Skeletal muscle satellite cell (primary cell): Measurements from ENCODE around the gene PRKCB.

ENCODE experiments used
- H3K27me3 ChIP-seq: 2 replicates; pipeline ENCODE4 v1.7.0; 2013; ENCODE audit warnings: low read length; ENCODE audit not compliant: control insufficient read depth, insufficient read depth
- H3K36me3 ChIP-seq: 2 replicates; pipeline ENCODE4 v1.7.0; 2013; ENCODE audit warnings: mild to moderate bottlenecking, control low read depth, low read length; ENCODE audit not compliant: insufficient read depth
- H3K4me1 ChIP-seq: 2 replicates; pipeline ENCODE4 v1.7.0; 2013; ENCODE audit warnings: low read length; ENCODE audit not compliant: control insufficient read depth, insufficient read depth
- H3K4me2 ChIP-seq: 2 replicates; pipeline ENCODE4 v1.7.0; 2013; ENCODE audit warnings: mild to moderate bottlenecking, low read length
- H3K4me3 ChIP-seq: 2 replicates; pipeline ENCODE4 v1.7.0; 2013; ENCODE audit warnings: low read length
- H3K9ac ChIP-seq: 2 replicates; pipeline ENCODE4 v1.7.0; 2013; ENCODE audit warnings: mild to moderate bottlenecking, low read depth, low read length, moderate library complexity
- H3K9me3 ChIP-seq: replicated peaks from 2 replicates; pipeline ENCODE4 v1.7.0; 2013; ENCODE audit warnings: mild to moderate bottlenecking, control low read depth, low read length

The PRKCB gene

GRCh38 chr16:23837553-23838308, 1.9 kb downstream of the PRKCB start:
- Histone ChIP-seq H3K27me3 (peaks cover 40% of the 10 kb centered on the region), H3K4me3 (no peak overlapping the region), H3K4me2 (no peak overlapping the region), H3K4me1 (no peaks in the 10 kb centered on the region), H3K36me3 (no peaks in the 10 kb centered on the region), H3K9me3 (no peaks in the 10 kb centered on the region), H3K9ac (no peak overlapping the region)

- no peaks in the 10 kb centered on the region for H3K9me3 ChIP-seq
- no peaks in the 10 kb centered on the region for H3K4me1 ChIP-seq
- no peak overlapping the region for H3K4me3 ChIP-seq
- no peak overlapping the region for H3K9ac ChIP-seq
- no peaks in the 10 kb centered on the region for H3K36me3 ChIP-seq
- no peak overlapping the region for H3K4me2 ChIP-seq
- peaks cover 40% of the 10 kb centered on the region for H3K27me3 ChIP-seq
Measured at GRCh38 chr16:23838485-23839142, 2.8 kb downstream of the PRKCB start.

GRCh38 chr16:23840310-23840709, 4.5 kb downstream of the PRKCB start:
- no peaks in the 10 kb centered on the region for H3K9me3 ChIP-seq
- H3K36me3 ChIP-seq = no peaks in the 10 kb centered on the region
- H3K4me1 ChIP-seq = no peaks in the 10 kb centered on the region
- H3K27me3 ChIP-seq = peaks cover 29% of the 10 kb centered on the region
- no peak overlapping the region for H3K4me2 ChIP-seq
- H3K9ac ChIP-seq = no peak overlapping the region
- no peak overlapping the region for H3K4me3 ChIP-seq

- Histone ChIP-seq H3K9ac (no peak overlapping the region), H3K9me3 (no peaks in the 10 kb centered on the region), H3K36me3 (no peaks in the 10 kb centered on the region), H3K4me3 (no peak overlapping the region), H3K27me3 (peaks cover 16% of the 10 kb centered on the region), H3K4me1 (no peaks in the 10 kb centered on the region), H3K4me2 (no peak overlapping the region)
Measured at GRCh38 chr16:23842137-23842600, 6.4 kb downstream of the PRKCB start.

GRCh38 chr16:23843143-23843542, 7.4 kb downstream of the PRKCB start:
- Histone ChIP-seq H3K4me3 (no peak overlapping the region), H3K9me3 (no peaks in the 10 kb centered on the region), H3K9ac (no peak overlapping the region), H3K27me3 (peaks cover 6% of the 10 kb centered on the region), H3K36me3 (no peaks in the 10 kb centered on the region), H3K4me2 (no peak overlapping the region), H3K4me1 (no peaks in the 10 kb centered on the region)

- Histone ChIP-seq H3K4me2 (no peak overlapping the region), H3K9me3 (no peaks in the 10 kb centered on the region), H3K27me3 (no peaks in the 10 kb centered on the region), H3K4me3 (no peak overlapping the region), H3K9ac (no peak overlapping the region), H3K4me1 (no peaks in the 10 kb centered on the region), H3K36me3 (no peaks in the 10 kb centered on the region)
Measured at GRCh38 chr16:23847251-23847650, 11.5 kb downstream of the PRKCB start.

- Histone ChIP-seq H3K9ac (no peak overlapping the region), H3K4me2 (no peak overlapping the region), H3K4me1 (no peaks in the 10 kb centered on the region), H3K27me3 (no peaks in the 10 kb centered on the region), H3K9me3 (no peaks in the 10 kb centered on the region), H3K36me3 (no peaks in the 10 kb centered on the region), H3K4me3 (no peak overlapping the region)
Measured at GRCh38 chr16:23847948-23848347, 12.2 kb downstream of the PRKCB start.

- Histone ChIP-seq H3K4me1 (no peaks in the 10 kb centered on the region), H3K9me3 (no peaks in the 10 kb centered on the region), H3K4me2 (no peak overlapping the region), H3K27me3 (no peaks in the 10 kb centered on the region), H3K36me3 (no peaks in the 10 kb centered on the region), H3K4me3 (no peak overlapping the region), H3K9ac (no peak overlapping the region)
Measured at GRCh38 chr16:23848958-23849357, 13.2 kb downstream of the PRKCB start.

GRCh38 chr16:23852794-23853562, 17.2 kb downstream of the PRKCB start:
- no peaks in the 10 kb centered on the region for H3K36me3 ChIP-seq
- no peaks in the 10 kb centered on the region for H3K4me1 ChIP-seq
- no peaks in the 10 kb centered on the region for H3K9me3 ChIP-seq
- H3K4me3 ChIP-seq = no peak overlapping the region
- H3K4me2 ChIP-seq = no peak overlapping the region
- no peaks in the 10 kb centered on the region for H3K27me3 ChIP-seq
- no peak overlapping the region for H3K9ac ChIP-seq

GRCh38 chr16:23855010-23855409, 19.2 kb downstream of the PRKCB start:
- Histone ChIP-seq H3K9me3 (no peaks in the 10 kb centered on the region), H3K4me2 (no peak overlapping the region), H3K4me1 (no peaks in the 10 kb centered on the region), H3K9ac (no peak overlapping the region), H3K36me3 (no peaks in the 10 kb centered on the region), H3K27me3 (no peaks in the 10 kb centered on the region), H3K4me3 (no peak overlapping the region)

GRCh38 chr16:23856251-23856709, 20.5 kb downstream of the PRKCB start:
- no peak overlapping the region for H3K9ac ChIP-seq
- no peak overlapping the region for H3K4me3 ChIP-seq
- H3K9me3 ChIP-seq = no peaks in the 10 kb centered on the region
- H3K4me2 ChIP-seq = no peak overlapping the region
- H3K27me3 ChIP-seq = no peaks in the 10 kb centered on the region
- H3K4me1 ChIP-seq = no peaks in the 10 kb centered on the region
- H3K36me3 ChIP-seq = no peaks in the 10 kb centered on the region
